ENCODE data around the gene PCDHGA12.
"Not testable (repeated sequence)": the region's sequence is repeated elsewhere in the genome, so short reads cannot be mapped to it uniquely, and the experiment has no call there.

Gene PCDHGA12

DNA sequence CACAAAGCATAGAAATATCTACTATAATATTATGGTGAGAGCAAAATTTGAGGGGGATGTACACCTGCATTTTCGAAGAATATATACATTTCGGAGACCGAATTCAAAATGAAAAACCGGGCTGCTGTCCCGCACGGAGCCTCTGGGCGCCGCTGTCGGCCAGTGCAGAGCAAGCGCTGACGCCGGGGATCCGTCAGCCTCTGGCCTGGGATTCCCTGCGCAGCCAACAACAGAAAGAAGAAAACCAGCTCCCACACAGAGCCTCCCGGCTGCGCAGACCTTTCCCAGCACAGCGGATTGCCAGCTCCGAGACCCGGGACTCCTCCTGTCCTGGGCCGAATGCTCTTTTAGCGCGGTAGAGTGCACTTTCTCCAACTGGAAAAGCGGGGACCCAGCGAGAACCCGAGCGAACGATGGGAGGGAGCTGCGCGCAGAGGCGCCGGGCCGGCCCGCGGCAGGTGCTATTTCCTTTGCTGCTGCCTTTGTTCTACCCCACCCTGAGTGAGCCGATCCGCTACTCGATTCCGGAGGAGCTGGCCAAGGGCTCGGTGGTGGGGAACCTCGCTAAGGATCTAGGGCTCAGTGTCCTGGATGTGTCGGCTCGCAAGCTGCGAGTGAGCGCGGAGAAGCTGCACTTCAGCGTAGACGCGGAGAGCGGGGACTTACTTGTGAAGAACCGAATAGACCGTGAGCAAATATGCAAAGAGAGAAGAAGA lies 22.4 kb upstream of the PCDHGA12 start, which contains the start of gene PCDHGB6:
TSS of gene PCDHGB6 (plus strand) at position 232 of the 716 bp plus-strand sequence. CDS start at position 414, 182 bp downstream.
- not testable (repeated sequence) for DNase-seq (ENCODE audit: extremely low read depth in 1 of 2, low read depth in 1 of 2)

DNA sequence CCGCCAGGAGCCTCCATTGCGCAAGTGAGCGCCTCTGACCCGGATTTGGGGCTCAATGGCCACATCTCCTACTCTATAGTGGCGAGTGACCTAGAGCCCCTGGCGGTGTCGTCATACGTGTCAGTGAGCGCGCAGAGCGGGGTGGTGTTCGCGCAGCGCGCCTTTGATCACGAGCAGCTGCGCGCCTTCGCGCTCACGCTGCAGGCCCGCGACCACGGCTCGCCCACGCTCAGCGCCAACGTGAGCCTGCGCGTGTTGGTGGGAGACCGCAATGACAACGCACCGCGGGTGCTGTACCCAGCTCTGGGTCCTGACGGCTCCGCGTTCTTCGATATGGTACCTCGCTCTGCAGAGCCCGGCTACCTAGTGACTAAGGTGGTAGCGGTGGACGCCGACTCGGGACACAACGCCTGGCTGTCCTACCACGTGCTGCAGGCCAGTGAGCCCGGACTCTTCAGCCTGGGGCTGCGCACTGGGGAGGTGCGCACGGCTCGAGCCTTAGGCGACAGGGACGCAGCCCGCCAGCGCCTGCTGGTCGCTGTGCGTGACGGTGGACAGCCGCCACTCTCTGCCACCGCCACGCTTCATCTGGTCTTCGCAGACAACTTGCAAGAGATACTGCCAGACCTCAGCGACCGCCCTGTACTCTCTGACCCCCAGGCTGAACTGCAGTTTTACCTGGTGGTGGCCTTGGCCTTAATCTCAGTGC lies 20.6 kb upstream of the PCDHGA12 start:
- DNase-seq (ENCODE audit: extremely low read depth in 1 of 2, low read depth in 1 of 2): no peak

DNA sequence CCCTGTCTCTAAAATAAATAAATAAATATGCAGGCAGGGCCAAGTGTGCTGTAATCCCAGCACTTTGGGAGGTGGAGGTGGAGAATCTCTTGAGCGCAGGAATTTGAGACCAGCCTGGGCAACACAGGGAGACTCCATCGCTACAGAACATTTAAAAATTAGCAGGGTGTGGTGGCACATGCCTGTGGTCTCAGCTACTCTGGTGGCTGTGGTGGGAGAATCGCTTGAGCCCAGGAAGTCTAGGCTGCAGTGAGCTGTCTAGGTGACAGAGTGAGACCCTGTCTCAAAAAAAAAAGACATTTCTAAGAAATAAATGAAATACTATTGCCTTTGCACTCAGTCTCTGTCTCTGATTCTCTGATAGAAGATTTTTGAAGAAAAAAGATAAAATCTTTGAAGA lies 18.7 kb upstream of the PCDHGA12 start:
- no peak for DNase-seq (ENCODE audit: extremely low read depth in 1 of 2, low read depth in 1 of 2)

DNA sequence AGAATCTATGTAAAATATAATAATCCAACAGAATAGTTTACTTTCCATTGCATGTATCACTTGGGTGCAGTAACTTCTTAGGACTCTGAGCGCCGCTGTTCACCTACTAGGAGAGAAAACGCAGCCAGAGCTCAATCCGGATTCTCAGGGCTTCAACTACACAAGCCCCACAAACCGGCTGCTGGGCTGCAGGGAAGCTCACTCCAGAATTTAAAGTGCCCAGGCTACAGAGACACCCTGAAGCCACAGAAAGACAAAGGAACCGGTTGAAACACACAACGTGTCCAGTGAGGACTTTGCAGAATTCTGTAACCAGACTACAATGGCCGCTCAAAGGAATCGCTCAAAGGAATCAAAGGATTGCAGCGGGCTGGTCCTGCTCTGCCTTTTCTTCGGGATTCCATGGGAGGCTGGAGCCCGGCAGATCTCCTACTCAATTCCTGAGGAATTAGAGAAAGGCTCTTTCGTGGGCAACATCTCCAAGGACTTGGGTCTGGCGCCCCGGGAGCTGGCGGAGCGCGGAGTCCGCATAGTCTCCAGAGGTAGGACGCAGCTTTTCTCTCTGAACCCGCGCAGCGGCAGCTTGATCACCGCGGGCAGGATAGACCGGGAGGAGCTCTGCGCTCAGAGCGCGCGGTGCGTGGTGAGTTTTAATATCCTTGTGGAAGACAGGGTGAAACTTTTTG lies 17.3 kb upstream of the PCDHGA12 start, which contains the start of gene PCDHGA10:
TSS of gene PCDHGA10 (plus strand) at position 134 of the 686 bp plus-strand sequence. CDS start at position 323, 189 bp downstream.
- peak in 1 of 2 donors; percentile 17 for DNase-seq (ENCODE audit: extremely low read depth in 1 of 2, low read depth in 1 of 2)

DNA sequence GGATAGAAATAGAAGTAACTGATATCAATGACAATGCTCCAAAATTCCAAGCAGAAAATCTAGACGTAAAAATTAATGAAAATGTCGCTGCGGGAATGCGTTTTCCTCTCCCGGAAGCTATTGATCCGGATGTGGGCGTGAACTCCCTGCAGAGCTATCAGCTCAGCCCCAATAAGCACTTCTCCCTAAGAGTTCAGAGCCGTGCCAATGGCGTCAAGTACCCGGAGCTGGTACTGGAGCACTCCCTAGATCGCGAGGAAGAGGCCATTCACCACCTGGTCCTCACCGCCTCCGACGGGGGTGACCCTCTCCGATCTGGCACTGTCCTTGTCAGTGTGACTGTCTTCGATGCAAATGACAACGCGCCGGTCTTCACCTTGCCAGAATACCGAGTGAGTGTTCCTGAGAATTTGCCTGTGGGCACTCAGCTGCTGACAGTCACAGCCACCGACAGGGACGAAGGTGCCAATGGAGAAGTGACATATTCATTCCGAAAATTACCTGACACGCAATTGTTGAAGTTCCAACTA lies 16.7 kb upstream of the PCDHGA12 start:
- no peak for DNase-seq (ENCODE audit: extremely low read depth in 1 of 2, low read depth in 1 of 2)

DNA sequence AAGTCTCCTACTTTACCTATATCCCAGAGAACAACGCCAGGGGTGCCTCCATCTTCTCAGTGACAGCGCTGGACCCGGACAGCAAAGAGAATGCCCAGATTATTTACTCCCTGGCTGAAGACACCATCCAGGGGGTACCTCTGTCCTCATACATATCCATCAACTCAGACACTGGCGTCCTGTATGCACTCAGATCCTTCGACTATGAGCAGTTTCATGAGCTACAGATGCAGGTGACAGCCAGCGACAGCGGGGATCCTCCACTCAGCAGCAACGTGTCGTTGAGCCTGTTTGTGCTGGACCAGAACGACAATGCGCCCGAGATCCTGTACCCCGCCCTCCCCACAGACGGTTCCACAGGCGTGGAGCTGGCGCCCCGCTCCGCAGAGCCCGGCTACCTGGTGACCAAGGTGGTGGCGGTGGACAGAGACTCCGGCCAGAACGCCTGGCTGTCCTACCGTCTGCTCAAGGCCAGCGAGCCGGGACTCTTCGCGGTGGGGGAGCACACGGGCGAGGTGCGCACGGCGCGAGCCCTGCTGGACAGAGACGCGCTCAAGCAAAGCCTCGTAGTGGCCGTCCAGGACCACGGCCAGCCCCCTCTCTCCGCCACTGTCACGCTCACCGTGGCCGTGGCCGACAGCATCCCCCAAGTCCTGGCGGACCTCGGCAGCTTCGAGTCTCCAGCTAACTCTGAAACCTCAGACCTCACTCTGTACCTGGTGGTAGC lies 15.6 kb upstream of the PCDHGA12 start:
- DNase-seq (ENCODE audit: extremely low read depth in 1 of 2, low read depth in 1 of 2): not testable (repeated sequence)

DNA sequence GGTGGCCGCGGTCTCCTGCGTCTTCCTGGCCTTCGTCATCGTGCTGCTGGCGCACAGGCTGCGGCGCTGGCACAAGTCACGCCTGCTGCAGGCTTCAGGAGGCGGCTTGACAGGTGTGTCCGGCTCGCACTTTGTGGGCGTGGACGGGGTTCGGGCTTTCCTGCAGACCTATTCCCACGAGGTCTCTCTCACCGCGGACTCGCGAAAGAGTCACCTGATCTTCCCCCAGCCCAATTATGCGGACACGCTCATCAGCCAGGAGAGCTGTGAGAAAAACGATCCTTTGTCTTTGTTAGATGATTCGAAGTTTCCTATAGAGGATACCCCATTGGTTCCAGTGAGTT lies 15.1 kb upstream of the PCDHGA12 start:
- DNase-seq (ENCODE audit: extremely low read depth in 1 of 2, low read depth in 1 of 2): not testable (repeated sequence)

DNA sequence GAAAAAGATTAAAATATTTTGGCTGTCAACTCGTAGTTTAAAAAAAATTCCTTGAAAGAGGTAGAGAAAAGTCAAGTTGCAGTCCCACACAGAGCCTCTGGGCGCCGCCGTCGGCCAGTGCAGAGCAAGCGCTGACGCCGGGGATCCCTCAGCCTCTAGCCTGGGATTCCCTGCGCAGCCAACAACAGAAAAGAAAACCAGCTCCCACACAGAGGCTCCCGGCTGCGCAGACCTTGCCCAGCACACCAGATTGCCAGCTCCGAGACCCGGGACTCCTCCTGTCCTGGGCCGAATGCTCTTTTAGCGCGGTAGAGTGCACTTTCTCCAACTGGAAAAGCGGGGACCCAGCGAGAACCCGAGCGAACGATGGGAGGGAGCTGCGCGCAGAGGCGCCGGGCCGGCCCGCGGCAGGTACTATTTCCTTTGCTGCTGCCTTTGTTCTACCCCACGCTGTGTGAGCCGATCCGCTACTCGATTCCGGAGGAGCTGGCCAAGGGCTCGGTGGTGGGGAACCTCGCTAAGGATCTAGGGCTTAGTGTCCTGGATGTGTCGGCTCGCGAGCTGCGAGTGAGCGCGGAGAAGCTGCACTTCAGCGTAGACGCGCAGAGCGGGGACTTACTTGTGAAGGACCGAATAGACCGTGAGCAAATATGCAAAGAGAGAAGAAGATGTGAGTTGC lies 12.7 kb upstream of the PCDHGA12 start, which contains the start of gene PCDHGB7:
TSS of gene PCDHGB7 (plus strand) at position 184 of the 679 bp plus-strand sequence. CDS start at position 367, 183 bp downstream.
- DNase-seq (ENCODE audit: extremely low read depth in 1 of 2, low read depth in 1 of 2): peak in 1 of 2 donors; percentile 35

DNA sequence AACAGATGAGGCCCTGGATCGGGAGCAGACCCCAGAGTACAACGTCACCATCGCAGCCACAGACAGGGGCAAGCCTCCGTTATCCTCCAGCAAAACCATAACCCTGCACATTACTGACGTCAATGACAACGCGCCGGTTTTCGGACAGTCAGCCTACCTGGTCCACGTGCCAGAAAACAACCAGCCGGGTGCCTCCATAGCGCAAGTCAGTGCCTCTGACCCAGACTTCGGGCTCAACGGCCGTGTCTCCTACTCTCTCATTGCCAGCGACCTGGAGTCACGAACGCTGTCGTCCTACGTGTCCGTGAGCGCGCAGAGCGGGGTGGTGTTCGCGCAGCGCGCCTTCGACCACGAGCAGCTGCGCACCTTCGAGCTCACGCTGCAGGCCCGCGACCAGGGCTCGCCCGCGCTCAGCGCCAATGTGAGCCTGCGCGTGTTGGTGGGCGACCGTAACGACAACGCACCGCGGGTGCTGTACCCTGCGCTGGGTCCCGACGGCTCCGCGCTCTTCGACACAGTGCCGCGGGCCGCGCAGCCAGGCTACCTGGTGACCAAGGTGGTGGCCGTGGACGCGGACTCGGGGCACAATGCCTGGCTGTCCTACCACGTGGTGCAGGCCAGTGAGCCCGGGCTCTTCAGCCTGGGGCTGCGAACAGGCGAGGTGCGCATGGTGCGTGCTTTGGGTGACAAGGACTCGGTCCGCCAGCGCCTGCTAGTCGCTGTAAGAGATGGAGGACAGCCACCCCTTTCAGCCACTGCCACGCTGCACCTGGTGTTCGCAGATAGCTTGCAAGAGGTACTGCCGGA lies 11.0 kb upstream of the PCDHGA12 start:
- DNase-seq (ENCODE audit: extremely low read depth in 1 of 2, low read depth in 1 of 2): no peak

DNA sequence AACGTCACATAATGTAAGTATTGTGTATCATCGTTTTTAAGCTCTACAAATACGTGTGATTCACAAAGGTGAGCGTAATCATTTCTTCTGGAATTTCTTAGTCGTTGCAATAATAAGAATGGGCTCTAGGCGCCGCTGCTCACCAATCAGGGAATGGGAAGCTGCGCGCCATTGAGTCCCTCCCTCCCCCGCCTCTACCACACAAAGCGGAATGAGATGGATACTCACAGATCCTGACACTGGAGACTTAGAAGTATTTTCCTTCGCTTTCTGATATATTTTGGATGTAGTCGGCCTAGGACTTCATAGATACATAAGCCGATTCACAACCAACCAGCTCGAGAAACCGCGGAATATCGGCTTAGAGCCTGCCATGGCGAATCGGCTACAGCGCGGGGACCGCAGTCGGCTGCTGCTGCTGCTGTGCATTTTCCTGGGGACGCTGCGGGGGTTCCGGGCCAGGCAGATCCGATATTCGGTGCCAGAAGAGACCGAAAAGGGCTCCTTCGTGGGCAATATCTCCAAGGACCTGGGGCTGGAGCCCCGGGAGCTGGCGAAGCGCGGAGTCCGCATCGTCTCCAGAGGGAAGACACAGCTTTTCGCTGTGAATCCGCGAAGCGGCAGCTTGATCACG lies 9.3 kb upstream of the PCDHGA12 start, which contains the start of gene PCDHGA11:
TSS of gene PCDHGA11 (plus strand) at position 197 of the 634 bp plus-strand sequence. CDS start at position 374, 177 bp downstream.
- no peak for DNase-seq (ENCODE audit: extremely low read depth in 1 of 2, low read depth in 1 of 2)

DNA sequence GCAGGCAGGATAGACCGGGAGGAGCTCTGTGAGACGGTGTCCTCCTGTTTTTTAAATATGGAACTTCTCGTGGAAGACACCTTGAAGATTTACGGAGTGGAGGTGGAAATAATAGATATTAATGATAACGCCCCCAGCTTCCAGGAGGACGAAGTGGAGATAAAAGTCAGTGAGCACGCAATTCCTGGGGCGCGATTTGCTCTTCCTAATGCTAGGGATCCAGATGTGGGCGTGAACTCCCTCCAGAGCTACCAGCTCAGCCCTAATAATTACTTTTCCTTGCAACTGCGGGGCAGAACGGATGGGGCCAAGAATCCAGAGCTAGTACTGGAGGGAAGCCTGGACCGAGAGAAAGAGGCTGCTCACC lies 8.8 kb upstream of the PCDHGA12 start:
- DNase-seq (ENCODE audit: extremely low read depth in 1 of 2, low read depth in 1 of 2): no peak

DNA sequence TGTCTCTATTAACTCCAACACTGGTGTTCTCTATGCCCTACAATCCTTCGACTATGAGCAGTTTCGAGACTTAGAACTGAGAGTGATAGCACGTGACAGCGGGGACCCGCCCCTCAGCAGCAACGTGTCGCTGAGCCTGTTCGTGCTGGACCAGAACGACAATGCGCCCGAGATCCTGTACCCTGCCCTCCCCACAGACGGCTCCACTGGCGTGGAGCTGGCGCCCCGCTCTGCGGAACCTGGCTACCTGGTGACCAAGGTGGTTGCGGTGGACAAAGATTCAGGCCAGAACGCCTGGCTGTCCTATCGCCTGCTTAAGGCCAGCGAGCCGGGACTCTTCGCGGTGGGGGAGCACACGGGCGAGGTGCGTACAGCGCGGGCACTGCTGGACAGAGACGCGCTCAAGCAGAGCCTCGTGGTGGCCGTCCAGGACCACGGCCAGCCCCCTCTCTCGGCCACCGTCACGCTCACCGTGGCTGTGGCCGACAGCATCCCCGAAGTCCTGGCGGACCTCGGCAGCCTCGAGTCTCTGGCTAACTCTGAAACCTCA lies 7.5 kb upstream of the PCDHGA12 start:
- DNase-seq (ENCODE audit: extremely low read depth in 1 of 2, low read depth in 1 of 2): no peak

DNA sequence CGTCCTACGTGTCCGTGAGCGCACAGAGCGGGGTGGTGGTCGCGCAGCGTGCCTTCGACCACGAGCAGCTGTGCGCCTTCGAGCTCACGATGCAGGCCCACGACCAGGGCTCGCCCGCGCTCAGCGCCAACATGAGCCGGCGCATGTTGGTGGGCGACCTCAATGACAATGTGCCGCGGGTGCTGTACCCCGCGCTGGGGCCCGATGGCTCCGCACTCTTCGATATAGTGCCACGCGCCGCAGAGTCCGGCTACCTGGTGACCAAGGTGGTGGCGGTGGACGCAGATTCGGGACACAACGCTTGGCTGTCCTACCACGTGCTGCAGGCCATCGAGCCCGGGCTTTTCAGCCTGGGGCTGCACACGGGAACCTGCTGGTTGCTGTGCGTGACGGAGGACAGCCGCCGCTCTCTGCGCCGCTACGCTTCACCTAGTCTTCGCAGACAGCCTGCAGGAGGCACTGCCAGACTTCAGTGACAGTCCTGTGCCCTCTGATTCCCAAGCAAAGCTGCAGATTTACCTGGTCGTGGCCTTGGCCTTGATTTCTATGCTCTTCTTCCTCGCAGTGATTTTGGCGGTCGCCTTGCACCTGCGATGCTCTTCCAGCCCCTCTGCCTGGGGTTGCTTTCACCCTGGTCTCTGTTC lies 2.4 kb upstream of the PCDHGA12 start:
- DNase-seq (ENCODE audit: extremely low read depth in 1 of 2, low read depth in 1 of 2): no peak

DNA sequence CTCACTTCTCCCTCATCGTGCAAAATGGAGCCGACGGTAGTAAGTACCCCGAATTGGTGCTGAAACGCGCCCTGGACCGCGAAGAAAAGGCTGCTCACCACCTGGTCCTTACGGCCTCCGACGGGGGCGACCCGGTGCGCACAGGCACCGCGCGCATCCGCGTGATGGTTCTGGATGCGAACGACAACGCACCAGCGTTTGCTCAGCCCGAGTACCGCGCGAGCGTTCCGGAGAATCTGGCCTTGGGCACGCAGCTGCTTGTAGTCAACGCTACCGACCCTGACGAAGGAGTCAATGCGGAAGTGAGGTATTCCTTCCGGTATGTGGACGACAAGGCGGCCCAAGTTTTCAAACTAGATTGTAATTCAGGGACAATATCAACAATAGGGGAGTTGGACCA lies 979 bp downstream of the PCDHGA12 start:
- no peak for DNase-seq (ENCODE audit: extremely low read depth in 1 of 2, low read depth in 1 of 2)

DNA sequence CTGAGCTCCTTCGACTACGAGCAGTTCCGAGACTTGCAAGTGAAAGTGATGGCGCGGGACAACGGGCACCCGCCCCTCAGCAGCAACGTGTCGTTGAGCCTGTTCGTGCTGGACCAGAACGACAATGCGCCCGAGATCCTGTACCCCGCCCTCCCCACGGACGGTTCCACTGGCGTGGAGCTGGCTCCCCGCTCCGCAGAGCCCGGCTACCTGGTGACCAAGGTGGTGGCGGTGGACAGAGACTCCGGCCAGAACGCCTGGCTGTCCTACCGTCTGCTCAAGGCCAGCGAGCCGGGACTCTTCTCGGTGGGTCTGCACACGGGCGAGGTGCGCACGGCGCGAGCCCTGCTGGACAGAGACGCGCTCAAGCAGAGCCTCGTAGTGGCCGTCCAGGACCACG lies 2.0 kb downstream of the PCDHGA12 start:
- not testable (repeated sequence) for DNase-seq (ENCODE audit: extremely low read depth in 1 of 2, low read depth in 1 of 2)

DNA sequence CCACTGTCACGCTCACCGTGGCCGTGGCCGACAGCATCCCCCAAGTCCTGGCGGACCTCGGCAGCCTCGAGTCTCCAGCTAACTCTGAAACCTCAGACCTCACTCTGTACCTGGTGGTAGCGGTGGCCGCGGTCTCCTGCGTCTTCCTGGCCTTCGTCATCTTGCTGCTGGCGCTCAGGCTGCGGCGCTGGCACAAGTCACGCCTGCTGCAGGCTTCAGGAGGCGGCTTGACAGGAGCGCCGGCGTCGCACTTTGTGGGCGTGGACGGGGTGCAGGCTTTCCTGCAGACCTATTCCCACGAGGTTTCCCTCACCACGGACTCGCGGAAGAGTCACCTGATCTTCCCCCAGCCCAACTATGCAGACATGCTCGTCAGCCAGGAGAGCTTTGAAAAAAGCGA lies 2.4 kb downstream of the PCDHGA12 start:
- DNase-seq (ENCODE audit: extremely low read depth in 1 of 2, low read depth in 1 of 2): not testable (repeated sequence)

DNA sequence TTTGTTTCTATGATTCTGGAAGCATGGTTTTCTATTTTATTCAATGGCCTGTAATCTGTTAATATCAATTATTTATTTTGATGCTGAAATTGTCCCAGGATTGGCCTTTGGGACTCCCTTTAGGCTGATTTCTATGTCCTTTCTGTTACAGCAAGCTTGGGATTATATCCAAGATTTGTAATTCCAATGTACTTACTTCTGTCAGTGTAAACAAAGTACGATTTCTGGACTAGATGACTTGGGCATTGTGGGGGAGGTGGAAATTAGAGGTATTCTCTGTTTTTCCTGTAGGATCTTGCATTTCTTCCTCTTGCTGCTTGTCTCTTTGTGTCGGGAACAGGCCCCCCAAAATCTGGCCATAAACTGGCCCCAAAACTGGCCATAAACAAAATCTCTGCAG lies 3.7 kb downstream of the PCDHGA12 start:
- no peak for DNase-seq (ENCODE audit: extremely low read depth in 1 of 2, low read depth in 1 of 2)

DNA sequence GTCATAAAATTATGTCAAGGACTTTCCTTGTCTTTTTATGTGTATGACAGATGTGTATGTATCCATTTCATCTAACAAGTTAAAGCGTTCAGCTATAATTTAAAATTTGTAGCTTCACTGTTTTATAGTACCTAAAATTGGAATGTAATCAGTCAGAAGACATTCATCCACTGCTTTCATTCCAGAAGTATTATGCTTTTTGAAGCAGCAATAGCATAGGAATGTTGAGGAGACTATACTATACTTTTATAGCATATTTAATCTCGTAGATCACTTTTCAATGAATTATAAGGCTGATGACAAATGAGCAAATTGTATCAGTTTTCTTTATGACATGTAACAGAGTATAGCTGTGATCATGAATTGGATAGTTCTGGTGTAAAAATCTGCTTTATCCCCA lies 6.9 kb downstream of the PCDHGA12 start:
- DNase-seq (ENCODE audit: extremely low read depth in 1 of 2, low read depth in 1 of 2): no peak

Measured in activated CD8-positive, alpha-beta memory T cell treated with anti-CD3 and anti-CD28 coated beads for 1 hour (primary cell).